Naive thymus-derived CD4-positive, alpha-beta T cell (primary cell): Measurements from ENCODE around the gene SLC4A11. TPM values are rescaled to one million over a fixed set of nuclear protein-coding genes. Genes with fewer than 3 reads are reported as not detected.

Source experiments
- ATAC-seq: fragments of 150-1000 bp; cut with Tn5 transposase; 2 replicates; pipeline ENCODE4 v1.10.0; 2021; ENCODE audit warnings: mild to moderate bottlenecking, moderate library complexity
- CTCF ChIA-PET: fragments of 350-600 bp; sonication (Branson Sonifier 250); formaldehyde crosslinking; loops from one replicate; lab custom pipeline; 2021; ENCODE audit warnings: antibody characterized with exemption; lab: Charles Lee
- POLR2A ChIA-PET: fragments of 350-600 bp; sonication (Branson Sonifier 250); formaldehyde crosslinking; loops from one replicate; lab custom pipeline; 2021; ENCODE audit warnings: antibody characterized with exemption, inconsistent platforms; lab: Charles Lee
- DNase-seq, 9 donors: peaks; one replicate each; pipeline versions ENCODE4 v3.0.0 to v3.0.0-alpha.2; 2020 to 2022; ENCODE audit warnings: mixed read lengths in 1 of 9
- H3K27ac ChIP-seq: one replicate; pipeline ENCODE4 v1.7.0; 2013; ENCODE audit warnings: mild to moderate bottlenecking, low read depth, low read length, moderate library complexity
- H3K27me3 ChIP-seq, 2 donors: one replicate each; pipeline ENCODE4 v1.7.0; 2013; ENCODE audit warnings: low read length in 2 of 2, mild to moderate bottlenecking in 2 of 2, moderate library complexity in 2 of 2; ENCODE audit not compliant: control insufficient read depth in 2 of 2, insufficient read depth in 2 of 2
- H3K36me3 ChIP-seq, 3 experiments: 1 replicate in 2 of 3; 2 replicates in 1 of 3; pipeline ENCODE4 v1.7.0; 2013; ENCODE audit warnings: low read length in 3 of 3, mild to moderate bottlenecking in 3 of 3, moderate library complexity in 1 of 3; ENCODE audit not compliant: insufficient read depth in 3 of 3, control insufficient read depth in 2 of 3
- H3K4me1 ChIP-seq, 2 donors: one replicate each; pipeline ENCODE4 v1.7.0; 2013; ENCODE audit warnings: low read length in 2 of 2, mild to moderate bottlenecking in 2 of 2, moderate library complexity in 1 of 2; ENCODE audit not compliant: control insufficient read depth in 2 of 2, insufficient read depth in 2 of 2
- H3K4me3 ChIP-seq: 2 replicates; pipeline ENCODE4 v1.7.0; 2013; ENCODE audit warnings: mild to moderate bottlenecking, low read length
- H3K9me3 ChIP-seq, 3 experiments: 1 replicate in 2 of 3; 2 replicates in 1 of 3; pipeline ENCODE4 v1.7.0; 2013; ENCODE audit warnings: low read length in 3 of 3; ENCODE audit not compliant: control insufficient read depth in 2 of 3
- H3K27ac Mint-ChIP-seq, 9 donors: one replicate each; pipeline ENCODE4 v1.8.0; 2020 to 2022; ENCODE audit warnings: mixed read lengths in 9 of 9, mild to moderate bottlenecking in 8 of 9, moderate library complexity in 5 of 9, inconsistent platforms in 2 of 9
- H3K27me3 Mint-ChIP-seq, 5 donors: one replicate each; pipeline ENCODE4 v1.8.0; 2021 to 2022; ENCODE audit warnings: mixed read lengths in 5 of 5, mild to moderate bottlenecking in 1 of 5
- H3K36me3 Mint-ChIP-seq, 5 donors: one replicate each; pipeline ENCODE4 v1.8.0; 2020 to 2022; ENCODE audit warnings: mixed read lengths in 5 of 5, mild to moderate bottlenecking in 3 of 5, inconsistent platforms in 1 of 5
- H3K4me1 Mint-ChIP-seq, 7 donors: one replicate each; pipeline ENCODE4 v1.8.0; 2020 to 2022; ENCODE audit warnings: mixed read lengths in 7 of 7, mild to moderate bottlenecking in 3 of 7, inconsistent platforms in 1 of 7
- H3K4me3 Mint-ChIP-seq, 10 donors: one replicate each; pipeline ENCODE4 v1.8.0; 2020 to 2022; ENCODE audit warnings: mild to moderate bottlenecking in 10 of 10, mixed read lengths in 10 of 10, moderate library complexity in 6 of 10, inconsistent platforms in 2 of 10
- H3K9me3 Mint-ChIP-seq, 11 donors: one replicate each; pipeline ENCODE4 v1.8.0; 2020 to 2022; ENCODE audit warnings: mixed read lengths in 11 of 11, mild to moderate bottlenecking in 4 of 11, inconsistent platforms in 1 of 11, moderate library complexity in 1 of 11
- intact Hi-C, 2 donors: fragments of 100-400 bp; cut with micrococcal nuclease; formaldehyde crosslinking; loops; one replicate each; pipeline ENCODE4 v1.15.1; 2023
- polyA plus RNA-seq, 2 donors: library from polyadenylated mRNA; unstranded; fragments of 300-500 nt; fragmentation: Illumina TruSeq; gene quantifications; one replicate each; pipeline ENCODE4 v1.2.3, GENCODE V29; 2021
- total RNA-seq, 6 experiments: library from RNA in 5 of 6; stranded (reverse) in 5 of 6; gene quantifications; 1 replicate in 5 of 6; 2 replicates in 1 of 6; pipeline ENCODE4 v1.2.3 and lab custom pipeline; 2021 to 2026

SLC4A11 gene
- 1 to 10 TPM in 2 of 5 experiments, under 1 TPM in 2, not detected in 1; 0.19 to 1.5 (median 0.93) TPM for total RNA-seq
- not detected for polyA plus RNA-seq
- total RNA-seq (lab: John Stamatoyannopoulos, UW): not detected

- H3K27me3 ChIP-seq: peaks cover 0 to 27% of the 10 kb centered on the region in 2 donors
- no peaks in the 10 kb centered on the region for H3K36me3 Mint-ChIP-seq
- H3K36me3 ChIP-seq: no peaks in the 10 kb centered on the region
- DNase-seq (peak in 3 of 9 donors; percentile 22 to 57 (median 34)), ATAC-seq (peak; percentile 64)
- no peaks in the 10 kb centered on the region for H3K9me3 ChIP-seq
- peak within 1 kb of the TSS; percentile 59 for H3K4me3 ChIP-seq
- H3K27me3 Mint-ChIP-seq: peaks cover 37 to 66% (median 49%) of the 10 kb centered on the region in 5 donors
- peaks cover 0 to 16% of the 10 kb centered on the region in 2 donors for H3K4me1 ChIP-seq
- peak within 1 kb of the TSS in 5 of 9 donors; percentile 28 to 77 (median 46) for H3K27ac Mint-ChIP-seq
- peak within 1 kb of the TSS; percentile 83 to 97 (median 92) for H3K4me3 Mint-ChIP-seq
- peaks cover 0 to 1% (median 0%) of the 10 kb centered on the region in 11 donors for H3K9me3 Mint-ChIP-seq
- H3K4me1 Mint-ChIP-seq: peaks cover 6 to 16% (median 8%) of the 10 kb centered on the region in 7 donors
- H3K27ac ChIP-seq: no peak within 1 kb of the TSS
- intact Hi-C loops: loop anchor here in 1 of 2 donors (2.0 kb wide), 1 partner anchor 16 kb away; no protein-coding TSS in a partner anchor
- ChIA-PET CTCF (interaction anchor here (1.9 kb wide), 1 partner anchor 20 kb away, joined by 5 read pairs; no protein-coding TSS in a partner anchor), POLR2A (interaction anchor here (0.7 to 1.0 kb wide), 2 partner anchors 16 to 25 kb away, joined by 3 to 4 read pairs; no protein-coding TSS in a partner anchor)
Measured at GRCh38 chr20:3239026-3239866, at the start of gene SLC4A11. Gene SLC4A11, minus strand, starts transcription at chr20:3239190. Its CDS starts 53 bp downstream, at chr20:3239137.

- CTCF ChIA-PET: no interaction called here
- no peaks in the 10 kb centered on the region for H3K27me3 Mint-ChIP-seq
- H3K9me3 ChIP-seq: no peaks in the 10 kb centered on the region
- H3K36me3 Mint-ChIP-seq: peaks cover 0 to 19% (median 10%) of the 10 kb centered on the region in 5 donors
- POLR2A ChIA-PET: interaction anchor here (0.6 kb wide), 1 partner anchor 192 kb away, joined by 5 read pairs; no protein-coding TSS in a partner anchor
- H3K9me3 Mint-ChIP-seq: peaks cover 0 to 2% (median 0%) of the 10 kb centered on the region in 11 donors
- peak overlapping the region in 1 of 9 donors; percentile 39 for H3K27ac Mint-ChIP-seq
- no peak overlapping the region for H3K27ac ChIP-seq
- peaks cover 0 to 4% (median 0%) of the 10 kb centered on the region in 3 experiments for H3K36me3 ChIP-seq
- no peak overlapping the region for H3K4me3 Mint-ChIP-seq
- ATAC-seq (no peak), DNase-seq (no peak)
- no peaks in the 10 kb centered on the region for H3K4me1 ChIP-seq
- no peaks in the 10 kb centered on the region for H3K4me1 Mint-ChIP-seq
- intact Hi-C loops: no loop called here
- H3K4me3 ChIP-seq: no peak overlapping the region
- no peaks in the 10 kb centered on the region for H3K27me3 ChIP-seq
Measured at GRCh38 chr20:3283222-3283820, 44.3 kb upstream of the SLC4A11 start.

- Histone ChIP-seq H3K9me3 (no peaks in the 10 kb centered on the region), H3K27me3 (no peaks in the 10 kb centered on the region), H3K27ac (no peak overlapping the region), H3K36me3 (peaks cover 0 to 4% (median 0%) of the 10 kb centered on the region in 3 experiments), H3K4me1 (no peaks in the 10 kb centered on the region), H3K4me3 (no peak overlapping the region)
- DNase-seq: no peak
- ChIA-PET POLR2A (interaction anchor here (0.6 kb wide), 1 partner anchor 192 kb away, joined by 5 read pairs; no protein-coding TSS in a partner anchor), CTCF (no interaction called here)
- Mint-ChIP-seq H3K27me3 (no peaks in the 10 kb centered on the region), H3K36me3 (peaks cover 0 to 19% (median 10%) of the 10 kb centered on the region in 5 donors), H3K27ac (peak overlapping the region in 1 of 9 donors; percentile 22), H3K4me3 (no peak overlapping the region), H3K4me1 (no peaks in the 10 kb centered on the region), H3K9me3 (peaks cover 0 to 2% (median 0%) of the 10 kb centered on the region in 11 donors)
- ATAC-seq: no peak
- intact Hi-C loops: no loop called here
Measured at GRCh38 chr20:3282271-3283221, 43.6 kb upstream of the SLC4A11 start.

- no peaks in the 10 kb centered on the region for H3K4me1 ChIP-seq
- H3K4me3 ChIP-seq: no peak overlapping the region
- ATAC-seq (no peak), DNase-seq (no peak)
- ChIA-PET CTCF (no interaction called here), POLR2A (interaction anchor here (0.7 kb wide), 1 partner anchor 21 kb away, joined by 3 read pairs; no protein-coding TSS in a partner anchor)
- intact Hi-C loops: no loop called here
- H3K27me3 ChIP-seq: no peaks in the 10 kb centered on the region
- Mint-ChIP-seq H3K36me3 (peaks cover 0 to 25% (median 10%) of the 10 kb centered on the region in 5 donors), H3K4me1 (no peaks in the 10 kb centered on the region), H3K27me3 (no peaks in the 10 kb centered on the region), H3K9me3 (peaks cover 0 to 2% (median 0%) of the 10 kb centered on the region in 11 donors), H3K27ac (no peak overlapping the region), H3K4me3 (no peak overlapping the region)
- no peaks in the 10 kb centered on the region for H3K9me3 ChIP-seq
- no peak overlapping the region for H3K27ac ChIP-seq
- peaks cover 0 to 4% (median 0%) of the 10 kb centered on the region in 3 experiments for H3K36me3 ChIP-seq
Measured at GRCh38 chr20:3281437-3281836, 42.4 kb upstream of the SLC4A11 start.

GRCh38 chr20:3279761-3280160 lies 40.8 kb upstream of the SLC4A11 start:
- H3K4me1 Mint-ChIP-seq: no peaks in the 10 kb centered on the region
- H3K27me3 Mint-ChIP-seq: no peaks in the 10 kb centered on the region
- POLR2A ChIA-PET: no interaction called here
- Histone ChIP-seq H3K27ac (no peak overlapping the region), H3K27me3 (no peaks in the 10 kb centered on the region), H3K9me3 (no peaks in the 10 kb centered on the region), H3K4me1 (no peaks in the 10 kb centered on the region), H3K36me3 (peaks cover 0 to 4% (median 0%) of the 10 kb centered on the region in 3 experiments), H3K4me3 (no peak overlapping the region)
- DNase-seq (no peak), ATAC-seq (no peak)
- H3K9me3 Mint-ChIP-seq: no peaks in the 10 kb centered on the region
- CTCF ChIA-PET: no interaction called here
- no peak overlapping the region for H3K27ac Mint-ChIP-seq
- no peak overlapping the region for H3K4me3 Mint-ChIP-seq
- peaks cover 0 to 25% (median 10%) of the 10 kb centered on the region in 5 donors for H3K36me3 Mint-ChIP-seq
- intact Hi-C loops: no loop called here
